Activated T-helper 17 cell treated with anti-CD3 and anti-CD28 coated beads, Interleukin-2, amount 50 U/mL, for 72 hours (primary cell): ENCODE measurements around the gene KCNH2. TPM values are rescaled to one million over a fixed set of nuclear protein-coding genes. Genes with fewer than 3 reads are reported as not detected.
"Not testable (repeated sequence)": the region's sequence is repeated elsewhere in the genome, so short reads cannot be mapped to it uniquely, and the experiment has no call there.

ENCODE experiments used
- ATAC-seq: fragments of 150-1000 bp; cut with Tn5 transposase; replicated peaks from 2 replicates; pipeline ENCODE4 v1.10.0; 2021; ENCODE audit warnings: mild to moderate bottlenecking, moderate library complexity
- H3K27ac Mint-ChIP-seq: one replicate; pipeline ENCODE4 v1.8.0; 2022; ENCODE audit warnings: mixed read lengths
- H3K27me3 Mint-ChIP-seq: one replicate; pipeline ENCODE4 v1.8.0; 2022; ENCODE audit warnings: mixed read lengths
- H3K36me3 Mint-ChIP-seq: one replicate; pipeline ENCODE4 v1.8.0; 2022; ENCODE audit warnings: low read depth, mild to moderate bottlenecking, mixed read lengths
- H3K4me1 Mint-ChIP-seq: one replicate; pipeline ENCODE4 v1.8.0; 2022; ENCODE audit warnings: mixed read lengths
- H3K4me3 Mint-ChIP-seq: one replicate; pipeline ENCODE4 v1.8.0; 2022; ENCODE audit warnings: mild to moderate bottlenecking, mixed read lengths
- H3K9me3 Mint-ChIP-seq: one replicate; pipeline ENCODE4 v1.8.0; 2022; ENCODE audit warnings: mixed read lengths
- total RNA-seq, 2 donors: library from RNA; stranded (reverse); gene quantifications; one replicate each; pipeline ENCODE4 v1.2.3, GENCODE V29; 2022

KCNH2 gene, protein sequence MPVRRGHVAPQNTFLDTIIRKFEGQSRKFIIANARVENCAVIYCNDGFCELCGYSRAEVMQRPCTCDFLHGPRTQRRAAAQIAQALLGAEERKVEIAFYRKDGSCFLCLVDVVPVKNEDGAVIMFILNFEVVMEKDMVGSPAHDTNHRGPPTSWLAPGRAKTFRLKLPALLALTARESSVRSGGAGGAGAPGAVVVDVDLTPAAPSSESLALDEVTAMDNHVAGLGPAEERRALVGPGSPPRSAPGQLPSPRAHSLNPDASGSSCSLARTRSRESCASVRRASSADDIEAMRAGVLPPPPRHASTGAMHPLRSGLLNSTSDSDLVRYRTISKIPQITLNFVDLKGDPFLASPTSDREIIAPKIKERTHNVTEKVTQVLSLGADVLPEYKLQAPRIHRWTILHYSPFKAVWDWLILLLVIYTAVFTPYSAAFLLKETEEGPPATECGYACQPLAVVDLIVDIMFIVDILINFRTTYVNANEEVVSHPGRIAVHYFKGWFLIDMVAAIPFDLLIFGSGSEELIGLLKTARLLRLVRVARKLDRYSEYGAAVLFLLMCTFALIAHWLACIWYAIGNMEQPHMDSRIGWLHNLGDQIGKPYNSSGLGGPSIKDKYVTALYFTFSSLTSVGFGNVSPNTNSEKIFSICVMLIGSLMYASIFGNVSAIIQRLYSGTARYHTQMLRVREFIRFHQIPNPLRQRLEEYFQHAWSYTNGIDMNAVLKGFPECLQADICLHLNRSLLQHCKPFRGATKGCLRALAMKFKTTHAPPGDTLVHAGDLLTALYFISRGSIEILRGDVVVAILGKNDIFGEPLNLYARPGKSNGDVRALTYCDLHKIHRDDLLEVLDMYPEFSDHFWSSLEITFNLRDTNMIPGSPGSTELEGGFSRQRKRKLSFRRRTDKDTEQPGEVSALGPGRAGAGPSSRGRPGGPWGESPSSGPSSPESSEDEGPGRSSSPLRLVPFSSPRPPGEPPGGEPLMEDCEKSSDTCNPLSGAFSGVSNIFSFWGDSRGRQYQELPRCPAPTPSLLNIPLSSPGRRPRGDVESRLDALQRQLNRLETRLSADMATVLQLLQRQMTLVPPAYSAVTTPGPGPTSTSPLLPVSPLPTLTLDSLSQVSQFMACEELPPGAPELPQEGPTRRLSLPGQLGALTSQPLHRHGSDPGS
- total RNA-seq = under 1 TPM; 0.32 to 0.77 TPM

DNA sequence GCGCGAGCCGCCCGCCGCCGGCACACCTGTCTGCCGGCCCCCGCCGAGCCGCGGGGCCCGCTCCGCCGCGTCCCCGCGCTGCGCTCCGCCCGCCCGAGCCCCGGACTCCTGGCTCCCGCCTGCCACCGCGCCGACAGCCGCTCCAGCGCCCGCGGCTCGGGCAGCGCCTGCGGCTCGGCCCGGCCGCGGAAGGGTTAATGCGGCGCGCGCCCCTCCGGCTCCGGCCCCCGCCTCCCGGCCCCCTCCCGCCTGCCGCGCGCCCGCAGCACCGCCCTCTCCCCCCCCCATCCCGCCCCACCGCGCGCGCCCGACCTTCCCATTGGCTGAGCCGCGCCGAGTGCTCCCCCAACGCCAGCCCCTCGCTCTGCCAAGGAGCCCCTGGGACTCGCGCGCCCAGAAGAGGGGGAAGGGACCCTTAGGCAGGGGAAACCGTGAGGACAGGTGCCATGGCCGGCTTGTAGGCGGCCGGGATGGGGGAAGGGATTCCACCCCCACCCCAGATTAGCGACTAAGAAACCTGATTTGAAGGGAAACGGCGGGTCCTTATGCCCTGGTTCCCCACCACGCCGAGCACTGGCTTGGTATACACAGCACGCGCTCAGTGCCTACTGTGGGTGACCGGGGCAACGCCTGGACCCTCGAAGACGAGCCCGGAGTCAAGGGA lies at the start of gene KCNH2:
Gene KCNH2, minus strand, starts transcription at position 196 of the 664 bp plus-strand sequence. CDS start 408 bp downstream, outside the sequence.
- Mint-ChIP-seq H3K27ac (peak within 1 kb of the TSS; percentile 33), H3K9me3 (no peaks in the 10 kb centered on the region), H3K4me1 (peaks cover 15% of the 10 kb centered on the region), H3K4me3 (peak within 1 kb of the TSS; percentile 85), H3K36me3 (no peaks in the 10 kb centered on the region), H3K27me3 (peaks cover 19% of the 10 kb centered on the region)
- no peak for ATAC-seq

DNA sequence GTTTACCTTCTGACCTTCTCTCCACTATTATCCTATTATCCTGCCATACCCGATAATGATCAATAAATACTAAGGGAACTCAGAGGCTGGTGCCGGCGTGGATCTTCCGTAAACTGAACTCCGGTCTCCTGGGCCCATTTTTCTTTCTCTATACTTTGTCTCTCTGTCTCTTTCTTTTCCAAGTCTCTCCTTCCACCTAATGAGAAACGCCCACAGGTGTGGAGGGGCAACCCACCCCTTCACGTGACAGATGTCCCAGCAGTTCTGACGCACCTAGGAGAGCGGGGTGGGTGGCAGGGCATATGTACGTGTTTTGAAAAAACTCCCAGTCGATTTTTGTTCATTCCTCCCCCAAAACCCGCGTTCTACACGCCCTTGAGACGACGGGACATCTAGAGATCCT lies 49.6 kb upstream of the KCNH2 start:
- Mint-ChIP-seq H3K4me3 (peak overlapping the region; percentile 94), H3K27ac (peak overlapping the region; percentile 97), H3K4me1 (peaks cover 11% of the 10 kb centered on the region), H3K36me3 (peaks cover 16% of the 10 kb centered on the region)
- ATAC-seq, H3K9me3 Mint-ChIP-seq, H3K27me3 Mint-ChIP-seq: not testable (repeated sequence)

DNA sequence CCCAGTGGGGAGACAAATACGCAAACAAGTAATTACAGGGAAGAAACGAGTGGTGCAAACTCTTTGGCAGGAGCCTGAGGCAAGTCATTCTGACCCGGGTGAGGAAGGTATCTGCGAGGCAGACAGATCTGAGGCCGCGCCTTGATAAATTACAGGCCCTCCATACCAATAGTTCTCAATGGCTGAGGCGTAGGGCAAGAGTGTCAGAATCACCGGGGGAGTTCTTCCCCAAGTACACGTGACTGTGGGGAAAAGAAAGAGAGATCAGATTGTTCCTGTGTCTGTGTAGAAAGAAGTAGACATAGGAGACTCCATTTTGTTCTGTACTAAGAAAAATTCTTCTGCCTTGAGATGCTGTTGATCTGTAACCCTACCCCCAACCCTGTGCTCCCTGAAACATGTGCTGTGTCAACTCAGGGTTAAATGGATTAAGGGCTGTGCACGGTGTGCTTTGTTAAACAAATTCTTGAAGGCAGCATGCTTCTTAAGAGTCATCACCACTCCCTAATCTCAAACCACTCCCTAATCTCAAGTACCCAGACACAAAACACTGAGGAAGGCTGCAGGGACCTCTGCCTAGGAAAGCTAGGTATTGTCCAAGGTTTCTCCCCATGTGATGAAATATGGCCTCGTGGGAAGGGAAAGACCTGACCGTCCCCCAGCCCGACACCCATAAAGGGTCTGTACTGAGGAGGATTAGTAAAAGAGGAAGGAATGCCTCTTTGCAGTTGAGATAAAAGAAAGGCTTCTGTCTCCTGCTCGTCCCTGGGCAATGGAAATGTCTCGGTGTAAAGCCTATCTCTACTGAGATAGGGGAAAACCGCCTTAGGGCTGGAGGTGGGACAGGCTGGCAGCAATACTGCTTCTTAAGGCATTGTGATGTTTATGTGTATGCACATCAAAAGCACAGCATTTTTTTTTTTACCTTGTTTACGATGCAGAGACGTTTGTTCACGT lies 48.9 kb upstream of the KCNH2 start:
- Mint-ChIP-seq H3K4me1 (peaks cover 11% of the 10 kb centered on the region), H3K27ac (peak overlapping the region; percentile 97), H3K4me3 (peak overlapping the region; percentile 94)
- not testable (repeated sequence) for H3K36me3 Mint-ChIP-seq, H3K9me3 Mint-ChIP-seq, H3K27me3 Mint-ChIP-seq, ATAC-seq

DNA sequence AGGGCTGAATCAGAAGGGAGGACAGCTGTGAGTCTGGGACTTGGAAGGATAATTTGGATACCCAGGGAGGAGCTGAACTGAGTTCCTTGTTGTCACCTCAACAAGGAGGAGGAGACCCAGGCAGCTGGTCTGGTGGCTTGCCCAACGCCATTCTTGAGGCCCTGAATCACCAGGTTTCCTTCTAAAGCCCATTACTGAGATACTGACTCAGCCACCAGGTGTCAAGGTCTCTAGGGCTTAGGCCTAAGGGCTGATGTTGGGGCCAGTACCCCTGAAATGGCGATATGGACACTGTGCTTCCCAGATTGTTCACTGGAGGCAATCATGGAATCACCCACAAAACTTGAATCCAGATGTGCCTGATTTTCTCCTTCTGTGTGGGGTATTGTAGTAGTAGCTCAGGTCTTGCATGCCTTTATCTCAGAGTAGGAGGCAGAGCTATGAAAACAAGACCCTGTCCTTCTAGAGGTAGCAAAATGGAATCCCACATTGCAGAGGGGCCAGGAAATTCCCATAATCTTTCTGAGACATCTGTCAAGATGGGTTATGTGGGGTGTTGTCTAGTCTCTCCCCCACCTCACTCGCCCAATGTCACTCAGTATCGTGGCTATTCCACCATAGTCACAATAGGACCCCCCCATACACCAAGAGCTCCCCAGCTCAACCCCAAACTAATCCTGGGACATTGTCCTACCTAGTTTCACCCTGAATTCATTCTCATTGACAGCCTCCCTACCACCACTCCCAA lies 48.0 kb upstream of the KCNH2 start:
- no peak for ATAC-seq
- Mint-ChIP-seq H3K4me3 (peak overlapping the region; percentile 18), H3K27me3 (no peaks in the 10 kb centered on the region), H3K27ac (no peak overlapping the region), H3K9me3 (no peaks in the 10 kb centered on the region), H3K36me3 (peaks cover 6% of the 10 kb centered on the region), H3K4me1 (peaks cover 7% of the 10 kb centered on the region)

DNA sequence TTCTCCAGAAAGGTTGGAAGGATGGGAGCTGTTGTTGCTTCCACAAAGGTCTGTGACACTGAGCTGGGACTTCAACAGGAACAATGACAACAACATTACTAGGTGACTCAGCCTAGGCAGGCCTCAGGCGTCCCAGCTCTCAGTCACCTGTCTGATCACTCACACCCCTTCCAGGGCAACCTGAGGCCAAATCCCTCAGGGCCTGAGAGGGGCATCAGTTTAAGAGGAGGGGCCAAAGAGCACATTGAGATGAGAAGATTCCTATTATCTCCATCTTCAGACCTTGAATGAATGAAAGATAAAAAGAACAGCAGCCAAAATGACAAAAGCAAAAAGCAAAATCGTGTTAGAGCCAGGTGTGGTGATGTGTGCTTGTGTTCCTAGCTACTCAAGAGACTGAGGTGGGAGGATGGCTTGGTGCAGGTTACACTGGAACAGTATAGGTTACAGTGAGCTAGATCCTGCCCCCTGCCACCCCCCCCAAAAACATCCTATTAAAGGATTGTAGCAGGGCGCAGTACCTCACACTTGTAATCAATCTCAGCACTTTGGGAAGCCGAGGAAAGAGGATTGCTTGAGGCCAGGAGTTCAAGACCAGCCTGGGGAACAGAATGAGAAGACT lies 46.4 kb upstream of the KCNH2 start, which contains the start of gene ATG9B:
Gene ATG9B, minus strand, starts transcription at position 60 of the 622 bp plus-strand sequence. CDS start 71 bp downstream, outside the sequence.
- H3K4me1 Mint-ChIP-seq = peaks cover 4% of the 10 kb centered on the region
- peak within 1 kb of the TSS; percentile 21 for H3K27ac Mint-ChIP-seq
- no peak for ATAC-seq

DNA sequence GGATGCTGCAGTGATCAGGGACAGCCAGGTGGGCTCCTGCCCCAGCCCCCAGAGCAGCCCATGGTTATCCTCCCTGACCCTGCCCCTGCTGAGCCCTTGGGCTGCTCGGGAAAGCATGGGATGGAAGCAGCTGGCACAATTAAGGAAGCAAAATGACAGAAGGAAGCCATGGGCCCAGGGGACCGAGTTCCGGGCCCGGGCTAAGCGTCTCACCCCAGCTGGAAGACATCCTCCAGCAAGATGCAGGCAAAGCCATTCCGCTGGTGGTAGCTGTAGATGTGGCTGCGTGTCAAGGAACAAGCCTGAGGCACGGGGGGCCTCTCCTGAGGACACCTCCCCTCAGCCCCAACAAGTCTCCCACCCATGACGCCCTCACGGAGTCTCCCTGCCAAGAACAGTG lies 45.1 kb upstream of the KCNH2 start:
- peaks cover 11% of the 10 kb centered on the region for H3K4me1 Mint-ChIP-seq
- peak overlapping the region; percentile 77 for H3K27ac Mint-ChIP-seq
- ATAC-seq = no peak
- H3K36me3 Mint-ChIP-seq = peaks cover 8% of the 10 kb centered on the region
- no peak overlapping the region for H3K4me3 Mint-ChIP-seq
- peaks cover 4% of the 10 kb centered on the region for H3K27me3 Mint-ChIP-seq
- no peaks in the 10 kb centered on the region for H3K9me3 Mint-ChIP-seq

More for the DNA sequence above, 46.4 kb upstream of the KCNH2 start, which contains the start of gene ATG9B:
- Mint-ChIP-seq H3K36me3 (peaks cover 7% of the 10 kb centered on the region), H3K9me3 (no peaks in the 10 kb centered on the region), H3K4me3 (no peak within 1 kb of the TSS), H3K27me3 (peaks cover under 1% of the 10 kb centered on the region)

DNA sequence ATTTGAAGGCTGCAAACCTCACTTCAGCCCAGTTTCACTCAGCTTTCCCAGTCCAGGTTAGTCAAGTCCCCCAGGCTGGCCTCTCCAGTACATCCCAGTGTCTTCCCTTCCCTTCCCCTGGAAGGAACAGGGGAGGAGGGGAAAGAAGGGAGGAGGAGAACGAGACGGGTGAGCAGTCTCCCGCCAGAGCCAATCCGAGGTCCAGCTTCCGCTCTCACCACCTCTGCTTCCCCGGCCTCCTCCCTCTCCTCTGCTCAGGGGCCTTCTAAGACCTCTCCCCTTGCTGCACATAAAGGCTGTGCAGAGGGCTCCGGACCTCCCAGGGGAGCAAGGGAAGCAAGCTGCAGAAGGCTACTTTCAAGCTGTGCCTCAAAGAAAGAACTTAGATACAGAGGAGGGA lies 42.1 kb upstream of the KCNH2 start:
- peak overlapping the region; percentile 28 for H3K4me3 Mint-ChIP-seq
- peaks cover 4% of the 10 kb centered on the region for H3K27me3 Mint-ChIP-seq
- ATAC-seq = no peak
- H3K27ac Mint-ChIP-seq = no peak overlapping the region
- H3K9me3 Mint-ChIP-seq = no peaks in the 10 kb centered on the region
- H3K4me1 Mint-ChIP-seq = peaks cover 27% of the 10 kb centered on the region
- H3K36me3 Mint-ChIP-seq = peaks cover 17% of the 10 kb centered on the region

DNA sequence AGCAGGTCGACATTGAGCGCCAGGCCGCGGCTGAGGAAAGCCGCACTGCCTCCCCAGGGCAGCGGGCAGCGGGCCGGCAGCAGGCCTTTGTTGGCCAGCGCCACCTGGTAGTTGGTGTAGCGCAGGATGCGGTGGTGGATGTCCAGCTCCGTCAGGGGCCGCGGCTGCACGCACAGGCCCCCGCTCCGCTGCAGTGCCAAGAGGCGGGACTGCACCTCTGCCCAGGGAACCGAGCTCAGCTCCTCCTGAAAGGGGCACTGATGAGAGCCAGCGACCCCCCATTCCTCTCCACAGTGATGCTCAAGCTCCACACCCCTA lies 41.0 kb upstream of the KCNH2 start:
- peaks cover 36% of the 10 kb centered on the region for H3K4me1 Mint-ChIP-seq

DNA sequence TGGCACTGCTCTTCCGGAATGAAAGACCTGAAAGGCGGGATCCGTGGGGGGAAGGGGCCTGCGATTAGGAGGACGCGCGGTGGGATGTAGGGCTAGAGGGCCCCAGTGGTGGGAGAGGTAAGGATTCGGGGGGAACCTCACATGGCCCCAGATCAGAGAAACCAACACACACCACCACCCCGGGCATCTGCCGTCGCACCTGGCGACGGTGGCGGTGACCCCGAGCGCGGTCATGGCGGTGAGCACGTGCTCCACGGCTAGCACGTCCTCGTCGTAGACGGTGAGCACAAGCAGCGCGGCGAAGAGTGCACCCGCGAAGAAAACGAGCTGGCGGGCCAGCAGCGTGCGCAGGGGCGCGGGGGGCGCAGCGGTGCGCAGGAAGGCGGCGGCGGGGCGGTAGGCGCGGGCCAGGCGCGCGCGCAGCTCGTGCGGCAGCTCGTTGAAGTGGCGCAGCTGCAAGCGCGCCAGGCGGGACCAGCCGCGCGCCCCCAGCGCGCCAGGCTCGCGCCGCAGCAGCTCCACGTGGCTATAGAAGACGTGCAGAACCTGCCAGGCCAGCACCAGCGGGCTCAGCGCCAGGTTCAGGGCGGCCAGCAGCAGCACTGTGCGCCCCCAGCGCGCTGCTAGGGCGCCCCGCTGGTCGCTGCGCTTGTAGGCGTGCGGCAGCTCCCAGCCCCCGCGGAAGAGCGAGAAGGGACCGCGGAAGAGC lies 40.5 kb upstream of the KCNH2 start:
- peak overlapping the region; percentile 85 for H3K27ac Mint-ChIP-seq
- H3K4me3 Mint-ChIP-seq = peak overlapping the region; percentile 86
- peaks cover 37% of the 10 kb centered on the region for H3K4me1 Mint-ChIP-seq

More for the DNA sequence above, 41.0 kb upstream of the KCNH2 start:
- no peak for ATAC-seq
- Mint-ChIP-seq H3K36me3 (peaks cover 26% of the 10 kb centered on the region), H3K27me3 (peaks cover 4% of the 10 kb centered on the region), H3K9me3 (no peaks in the 10 kb centered on the region), H3K27ac (peak overlapping the region; percentile 84), H3K4me3 (peak overlapping the region; percentile 86)

DNA sequence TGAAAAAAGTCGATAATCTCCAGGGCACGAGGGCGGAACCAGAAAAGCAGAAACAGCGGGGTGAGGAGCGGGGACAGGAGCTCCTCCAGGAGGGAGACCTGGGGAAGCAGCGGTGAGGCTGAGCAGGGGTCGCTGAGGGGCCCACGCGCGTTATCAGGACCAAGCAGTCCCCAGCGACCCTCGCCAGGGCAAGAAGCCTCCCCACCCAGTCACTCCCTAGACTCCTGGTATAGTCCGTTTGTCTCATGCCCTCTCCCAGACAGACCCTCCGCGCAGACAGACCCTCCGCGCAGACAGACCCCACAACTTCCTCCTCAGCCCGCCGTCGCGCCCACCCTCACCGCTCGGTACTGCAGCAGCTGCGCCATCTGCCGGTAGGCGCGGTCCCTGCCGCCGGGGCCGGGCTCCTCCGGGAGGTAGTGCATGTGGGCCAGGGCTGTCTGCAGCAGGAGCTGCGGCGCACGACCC lies 39.9 kb upstream of the KCNH2 start:
- Mint-ChIP-seq H3K27me3 (peaks cover 4% of the 10 kb centered on the region), H3K4me3 (peak overlapping the region; percentile 86), H3K36me3 (peaks cover 28% of the 10 kb centered on the region), H3K27ac (peak overlapping the region; percentile 85), H3K9me3 (no peaks in the 10 kb centered on the region), H3K4me1 (peaks cover 37% of the 10 kb centered on the region)
- ATAC-seq = peak; percentile 72

More for the DNA sequence above, 40.5 kb upstream of the KCNH2 start:
- H3K9me3 Mint-ChIP-seq = no peaks in the 10 kb centered on the region
- peaks cover 4% of the 10 kb centered on the region for H3K27me3 Mint-ChIP-seq
- ATAC-seq = peak; percentile 34
- H3K36me3 Mint-ChIP-seq = peaks cover 28% of the 10 kb centered on the region

DNA sequence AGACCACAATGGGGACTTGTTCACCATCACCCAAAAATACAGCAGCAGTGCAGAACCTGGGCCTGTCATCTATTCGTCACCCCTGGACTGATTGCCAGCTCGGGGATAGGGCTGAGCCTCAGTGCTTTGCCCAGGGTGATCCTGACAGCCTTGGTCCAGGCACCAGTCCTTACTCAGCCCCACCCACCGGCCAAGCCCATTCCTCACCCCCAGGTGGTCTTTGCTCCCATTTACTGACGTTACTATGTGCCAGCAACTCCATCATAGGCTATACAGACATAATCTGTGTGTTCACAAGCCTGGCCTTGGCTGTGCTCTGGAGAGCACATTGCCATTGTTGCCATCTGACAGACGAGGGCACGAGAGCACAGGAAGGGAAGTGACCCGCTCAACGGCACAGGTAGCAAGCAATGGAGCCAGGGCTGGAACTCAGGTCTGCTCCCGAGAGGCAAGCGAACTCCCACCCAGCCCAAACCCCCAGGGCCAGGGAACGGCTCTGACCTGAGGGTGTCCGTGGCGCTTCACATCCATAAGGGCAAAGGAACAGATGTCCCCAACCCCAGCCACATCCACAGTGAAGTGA lies 39.3 kb upstream of the KCNH2 start:
- Mint-ChIP-seq H3K4me3 (peak overlapping the region; percentile 86), H3K27ac (peak overlapping the region; percentile 85), H3K27me3 (peaks cover 4% of the 10 kb centered on the region), H3K36me3 (peaks cover 31% of the 10 kb centered on the region), H3K4me1 (peaks cover 42% of the 10 kb centered on the region), H3K9me3 (peaks cover 2% of the 10 kb centered on the region)
- ATAC-seq = no peak
